HFF-Myc (cell line): ENCODE data around the gene CDH4.

ENCODE experiments used
- DNase-seq: peaks from one replicate; pipeline ENCODE4 v3.0.0-alpha.2; 2011; ENCODE audit warnings: low read depth; ENCODE audit errors: extremely low read depth
- H3K4me3 ChIP-seq: replicated peaks from 2 replicates; pipeline ENCODE4 v1.5.1; 2011; ENCODE audit warnings: low read depth, mild to moderate bottlenecking, control low read depth, low read length
- TF ChIP-seq, protein P1 (sequence below): IDR thresholded peaks from 2 replicates; pipeline ENCODE4 v1.5.1; 2012; ENCODE audit warnings: mild to moderate bottlenecking, low read depth, low read length, control low read depth; ENCODE audit errors: missing control alignments

Gene CDH4

DNA sequence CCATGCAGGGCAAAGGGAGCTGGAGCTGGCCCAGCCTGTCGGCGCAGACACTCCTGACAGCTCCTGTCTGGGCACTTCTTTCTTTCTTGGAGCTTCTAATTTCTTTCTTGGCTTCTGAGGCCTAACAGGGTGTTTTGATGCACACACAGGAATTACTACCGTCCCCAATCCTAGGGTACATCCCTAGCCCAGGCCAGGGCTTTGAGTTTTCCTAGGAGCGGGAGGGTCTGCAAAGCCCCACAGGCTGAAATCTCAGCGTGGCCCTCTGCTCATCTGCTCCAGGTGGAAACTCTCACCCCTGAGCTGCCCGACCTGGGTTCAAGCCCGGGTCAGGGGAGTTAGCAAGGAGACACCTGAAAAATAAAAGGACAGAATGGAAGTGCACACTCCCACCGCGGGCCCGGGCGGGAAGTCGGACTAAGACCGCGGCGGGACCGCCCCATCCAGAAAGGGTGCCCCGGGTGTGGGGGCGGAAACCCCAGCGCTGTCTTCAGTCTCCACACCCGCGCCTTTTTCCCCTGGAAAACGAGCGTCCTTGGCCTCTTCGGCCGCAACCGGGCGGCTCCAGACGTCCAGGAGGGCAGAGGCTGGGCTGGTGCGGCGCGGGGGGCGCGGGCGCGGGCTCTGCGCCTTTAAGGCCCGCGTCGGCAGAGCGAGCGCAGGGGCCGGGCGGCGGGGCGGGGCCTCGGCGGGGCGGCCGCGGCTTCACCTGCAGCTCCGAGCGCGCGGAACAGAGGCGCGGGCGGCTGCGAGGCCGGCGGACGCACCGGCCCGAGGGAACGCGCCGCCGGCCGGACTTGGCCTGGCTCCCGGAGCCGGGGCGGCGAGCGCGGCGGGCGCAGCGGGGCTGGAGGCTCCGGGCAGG, at the start of gene CDH4:
Gene CDH4, plus strand, starts transcription at position 733 of the 865 bp plus-strand sequence.
- peak within 1 kb of the TSS; percentile 43 for H3K4me3 ChIP-seq
- TF ChIP-seq, protein P1, sequence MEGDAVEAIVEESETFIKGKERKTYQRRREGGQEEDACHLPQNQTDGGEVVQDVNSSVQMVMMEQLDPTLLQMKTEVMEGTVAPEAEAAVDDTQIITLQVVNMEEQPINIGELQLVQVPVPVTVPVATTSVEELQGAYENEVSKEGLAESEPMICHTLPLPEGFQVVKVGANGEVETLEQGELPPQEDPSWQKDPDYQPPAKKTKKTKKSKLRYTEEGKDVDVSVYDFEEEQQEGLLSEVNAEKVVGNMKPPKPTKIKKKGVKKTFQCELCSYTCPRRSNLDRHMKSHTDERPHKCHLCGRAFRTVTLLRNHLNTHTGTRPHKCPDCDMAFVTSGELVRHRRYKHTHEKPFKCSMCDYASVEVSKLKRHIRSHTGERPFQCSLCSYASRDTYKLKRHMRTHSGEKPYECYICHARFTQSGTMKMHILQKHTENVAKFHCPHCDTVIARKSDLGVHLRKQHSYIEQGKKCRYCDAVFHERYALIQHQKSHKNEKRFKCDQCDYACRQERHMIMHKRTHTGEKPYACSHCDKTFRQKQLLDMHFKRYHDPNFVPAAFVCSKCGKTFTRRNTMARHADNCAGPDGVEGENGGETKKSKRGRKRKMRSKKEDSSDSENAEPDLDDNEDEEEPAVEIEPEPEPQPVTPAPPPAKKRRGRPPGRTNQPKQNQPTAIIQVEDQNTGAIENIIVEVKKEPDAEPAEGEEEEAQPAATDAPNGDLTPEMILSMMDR, result no peak
- no peak for DNase-seq

DNA sequence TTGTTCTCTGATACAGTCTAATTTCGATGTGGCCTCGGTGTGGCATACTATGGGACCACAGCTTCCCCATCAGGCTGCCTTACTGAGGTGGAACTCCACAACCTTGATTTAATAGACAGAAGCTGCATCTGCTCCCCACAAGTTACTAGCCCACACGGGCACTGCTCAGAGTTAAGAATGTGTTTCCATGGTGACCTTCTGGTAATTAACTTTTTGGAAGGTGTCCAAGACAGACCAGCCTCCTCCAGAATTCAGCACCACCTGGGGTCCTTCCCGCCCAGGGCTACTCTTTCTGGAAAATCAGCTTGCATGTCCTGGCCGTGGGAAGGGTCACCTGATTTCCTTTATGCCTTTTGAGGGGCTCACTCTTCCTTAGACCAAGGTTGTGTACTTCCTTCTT, 48.7 kb upstream of the CDH4 start:
- no peak for DNase-seq
- TF ChIP-seq, protein P1, result no peak
- H3K4me3 ChIP-seq, result no peak overlapping the region

DNA sequence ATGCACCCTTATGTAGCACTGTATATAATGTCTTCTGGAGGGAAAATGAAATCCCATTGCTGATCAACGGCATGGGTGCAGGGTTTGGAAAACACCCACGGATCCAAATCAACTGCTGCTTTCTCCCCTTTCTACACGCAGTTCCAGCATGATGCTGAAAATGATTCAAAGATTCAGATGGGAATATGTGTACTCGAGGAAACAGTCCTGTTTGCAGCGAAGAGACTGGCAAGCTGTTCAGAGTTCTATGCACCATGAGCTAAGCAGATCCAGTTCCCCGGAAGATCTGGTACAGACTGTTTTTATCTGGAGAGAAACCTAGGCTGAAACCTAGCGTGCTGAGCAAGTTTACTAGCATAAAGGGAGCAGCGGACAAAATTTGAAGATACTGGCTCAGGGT, 47.9 kb upstream of the CDH4 start:
- no peak overlapping the region for H3K4me3 ChIP-seq
- TF ChIP-seq, protein P1, result no peak
- no peak for DNase-seq

DNA sequence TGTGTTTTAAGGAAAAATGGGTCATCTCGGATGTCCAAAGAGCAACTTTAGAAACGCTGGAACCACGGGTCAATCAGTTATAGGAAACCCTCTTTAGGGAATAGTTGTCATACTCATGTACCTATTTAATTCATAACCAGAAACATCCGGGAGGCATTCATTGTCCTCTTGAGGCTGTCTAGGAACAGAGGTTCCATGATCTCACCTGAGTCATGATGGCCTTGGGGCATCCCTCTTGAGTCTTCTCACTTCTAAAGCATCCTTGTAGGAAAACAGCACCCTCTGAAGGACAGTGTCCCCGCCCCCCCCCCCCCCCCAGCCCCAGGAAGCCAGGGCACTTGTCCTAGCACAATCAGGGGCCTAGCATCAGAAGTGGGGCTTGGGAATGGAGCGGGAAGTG, 46.3 kb upstream of the CDH4 start:
- H3K4me3 ChIP-seq, result no peak overlapping the region
- TF ChIP-seq, protein P1, result no peak
- no peak for DNase-seq

DNA sequence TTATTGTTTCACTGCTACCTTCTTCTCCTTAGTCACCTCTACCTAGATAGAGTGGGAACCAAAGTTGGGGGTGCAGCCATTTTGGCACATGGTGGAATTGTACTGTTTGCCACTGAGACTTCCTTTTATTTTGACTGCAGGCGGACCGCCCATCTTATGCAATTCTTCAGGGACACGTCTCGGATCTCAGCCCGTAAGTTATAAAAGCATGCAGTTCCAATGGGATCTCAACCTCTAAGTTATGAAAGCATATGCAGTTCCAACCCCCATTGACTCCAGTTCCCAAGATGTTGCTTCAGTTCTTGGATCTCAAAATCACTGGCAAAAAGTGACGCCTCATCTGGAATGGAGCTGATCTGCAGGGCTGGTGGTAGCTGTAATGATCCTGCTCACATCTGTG, 41.2 kb upstream of the CDH4 start:
- no peak overlapping the region for H3K4me3 ChIP-seq
- TF ChIP-seq, protein P1, result no peak
- DNase-seq, result no peak

DNA sequence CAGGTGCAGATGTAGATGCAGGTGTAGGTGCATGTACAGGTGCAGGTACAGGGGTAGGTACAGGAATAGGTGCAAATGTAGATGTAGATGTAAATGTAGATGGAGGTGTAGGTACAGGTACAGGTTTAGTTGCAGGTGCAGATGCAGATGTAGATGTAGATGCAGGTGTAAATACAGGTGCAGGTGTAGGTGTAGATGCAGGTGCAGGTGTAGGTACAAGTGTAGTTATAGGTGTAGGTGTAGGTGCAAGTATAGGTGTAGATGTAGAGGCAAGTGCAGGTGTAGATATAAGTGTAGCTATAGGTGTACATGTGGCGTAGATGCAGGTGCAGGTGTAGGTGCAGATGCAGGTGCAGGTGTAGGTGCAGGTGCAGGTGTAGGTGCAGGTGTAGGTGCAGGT, 34.2 kb upstream of the CDH4 start:
- TF ChIP-seq, protein P1, result no peak
- no peak overlapping the region for H3K4me3 ChIP-seq
- DNase-seq, result no peak
